ENCODE results near the gene NEMP1.

- TF ChIP-seq CTCF (IDR thresholded peaks at IDR 0.05) (no peak), POLR2A (IDR thresholded peaks at IDR 0.05) (no peak), POLR2AphosphoS5 (IDR thresholded peaks at IDR 0.05; ENCODE audit: insufficient read depth in 1 of 2, low read depth in 1 of 2) (no peak)
Measured at GRCh38 chr12:57049119-57049446, 29.5 kb downstream of the NEMP1 start.

All from vagina (tissue), 2 donors.